ENCODE data around the gene TMSB10.

- TF ChIP-seq ELK4 (IDR thresholded peaks at IDR 0.05; ENCODE audit: borderline replicate concordance, low read depth, low read length) (no peak), ZNF302 (tag by site-specific recombination; IDR thresholded peaks at IDR 0.05; ENCODE audit: low read depth) (no peak), CTCF (tag by site-specific recombination; IDR thresholded peaks at IDR 0.05) (no peak)
Observed at GRCh38 chr2:84874381-84875212, 30.9 kb upstream of the TMSB10 start.

All from HEK293 (cell line).